Measurements from ENCODE around the gene SMYD2.

GRCh38 chr1:214386333-214386732 is 105.4 kb downstream of the SMYD2 start:
- TF ChIP-seq CTCF (IDR thresholded peaks at IDR 0.05) (no peak), POLR2A (IDR thresholded peaks at IDR 0.05) (no peak)
